ENCODE measurements around the gene RNF20.
A peak's percentile ranks its signal among the peaks of the same experiment; 100 is the strongest.
"Not testable (repeated sequence)": the region's sequence is repeated elsewhere in the genome, so short reads cannot be mapped to it uniquely, and the experiment has no call there.

RNF20 gene

DNA sequence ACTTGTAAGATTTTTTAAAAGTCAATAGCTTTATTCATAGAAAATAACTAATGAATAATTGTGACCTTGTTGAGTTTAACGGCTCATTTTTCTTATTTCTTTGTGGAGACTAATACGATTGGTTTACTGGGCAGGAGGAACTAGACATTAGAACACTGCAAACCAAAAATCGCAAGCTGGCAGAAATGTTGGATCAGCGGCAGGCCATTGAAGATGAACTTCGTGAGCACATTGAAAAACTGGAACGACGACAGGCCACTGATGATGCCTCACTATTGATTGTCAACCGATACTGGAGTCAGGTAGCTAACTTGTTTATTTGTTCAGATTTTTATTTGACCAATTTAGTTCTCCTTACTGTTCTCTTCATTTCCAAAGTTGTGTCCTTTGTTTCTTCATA lies 6.4 kb downstream of the RNF20 start:
- DNase-seq = no peak

DNA sequence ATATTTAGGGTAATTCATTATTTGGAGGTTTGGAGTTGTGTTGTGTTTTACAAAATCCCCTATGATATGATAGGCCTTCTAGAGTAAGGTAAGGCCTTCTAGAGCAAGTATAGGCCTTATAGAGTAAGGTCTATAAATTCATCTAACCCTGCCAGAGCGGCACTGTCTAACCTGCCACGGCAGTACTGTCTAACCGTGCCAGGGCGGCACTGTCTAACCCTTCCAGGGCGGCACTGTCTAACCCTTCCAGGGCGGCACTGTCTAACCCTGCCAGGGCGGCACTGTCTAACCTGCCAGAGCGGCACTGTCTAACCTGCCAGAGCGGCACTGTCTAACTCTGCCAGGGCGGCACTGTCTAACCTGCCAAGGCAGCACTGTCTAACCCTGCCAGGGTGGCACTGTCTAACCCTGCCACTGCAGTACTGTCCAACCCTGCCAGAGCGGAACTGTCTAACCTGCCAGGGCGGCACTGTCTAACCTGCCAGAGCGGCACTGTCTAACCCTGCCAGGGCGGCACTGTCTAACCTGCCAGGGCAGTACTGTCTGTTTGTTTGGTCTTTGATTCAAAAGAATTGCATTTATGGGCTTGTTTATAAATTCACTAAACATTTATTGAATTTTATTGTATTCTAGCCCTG lies 9.6 kb downstream of the RNF20 start:
- no peak for DNase-seq

DNA sequence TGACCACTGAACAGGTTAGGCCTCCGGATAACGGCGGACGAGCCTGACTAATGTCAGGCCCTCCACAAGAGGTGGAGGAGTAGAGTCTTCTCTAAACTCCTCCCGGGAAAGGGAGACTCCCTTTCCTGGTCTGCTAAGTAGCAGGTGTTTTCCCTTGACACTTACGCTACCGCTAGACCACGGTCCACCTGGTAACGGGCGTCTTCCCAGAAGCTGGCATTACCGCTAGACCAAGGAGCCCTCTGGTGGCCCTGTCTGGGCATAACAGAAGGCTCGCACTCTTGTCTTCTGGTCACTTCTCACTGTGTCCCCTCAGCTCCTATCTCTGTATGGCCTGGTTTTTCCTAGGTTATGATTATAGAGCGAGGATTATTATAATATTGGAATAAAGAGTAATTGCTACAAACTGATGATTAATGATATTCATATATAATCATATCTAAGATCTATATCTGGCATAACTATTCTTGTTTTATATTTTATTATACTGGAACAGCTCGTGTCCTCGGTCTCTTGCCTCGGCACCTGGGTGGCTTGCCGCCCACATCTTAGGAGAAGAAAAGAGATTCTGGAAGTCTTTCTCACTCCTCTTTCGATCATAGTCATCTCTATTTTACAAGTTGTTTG lies 15.9 kb downstream of the RNF20 start:
- DNase-seq = not testable (repeated sequence)

DNA sequence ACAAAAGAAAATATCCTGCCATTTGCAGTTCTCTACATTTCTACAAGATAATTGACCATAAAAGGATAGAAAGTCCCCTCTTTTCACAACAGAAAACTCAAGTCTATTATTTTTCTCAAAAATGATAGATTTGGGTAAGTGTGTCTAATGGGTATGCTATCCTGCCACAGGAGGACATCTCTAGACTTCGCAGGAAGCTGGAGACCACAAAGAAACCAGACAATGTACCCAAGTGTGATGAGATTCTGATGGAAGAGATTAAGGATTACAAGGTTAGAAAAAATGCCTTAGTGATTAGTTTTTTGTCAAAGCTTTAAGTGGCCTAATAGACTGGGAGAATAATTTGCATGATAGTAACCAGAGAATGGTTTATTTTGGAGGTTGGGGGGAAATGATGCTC lies 28.1 kb downstream of the RNF20 start:
- DNase-seq = no peak

DNA sequence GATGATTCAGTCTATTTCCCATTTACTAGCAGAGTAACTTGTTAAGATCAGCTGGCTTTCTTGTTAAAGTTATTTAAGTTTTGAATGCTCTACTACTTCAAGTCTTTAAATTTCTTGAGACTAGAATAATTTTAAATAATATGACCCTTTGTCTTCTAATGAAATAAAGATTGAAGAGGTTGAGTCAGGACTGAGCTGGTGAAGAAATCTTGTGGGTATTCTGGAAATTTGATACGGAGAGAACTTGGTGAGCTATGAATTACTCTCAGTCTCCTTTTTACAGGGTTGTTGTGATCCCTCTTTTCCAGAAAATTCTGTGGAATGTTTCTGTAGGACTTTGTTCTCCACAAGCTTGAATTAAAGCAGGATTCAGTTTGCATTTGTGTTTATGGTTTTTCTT lies 29.3 kb downstream of the RNF20 start:
- no peak for DNase-seq

DNA sequence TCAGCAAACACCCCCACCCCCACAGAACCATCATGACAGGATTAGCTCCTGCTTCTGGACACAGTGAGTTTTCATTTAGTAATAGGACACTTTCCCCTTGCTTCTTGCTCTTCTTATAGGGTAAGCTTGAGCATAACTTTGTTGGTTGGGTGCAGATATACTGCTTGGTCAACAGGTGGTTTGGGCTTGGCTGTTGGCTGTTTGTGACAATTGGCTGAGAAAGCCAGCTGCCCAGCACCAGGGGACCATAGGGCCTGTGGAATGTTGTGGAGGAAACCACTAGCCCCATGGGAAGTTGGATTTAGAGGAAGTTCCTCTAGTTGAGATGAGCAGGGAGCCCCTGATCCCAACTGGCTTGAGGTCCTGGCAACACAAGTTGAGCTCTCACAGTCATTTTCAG lies 30.6 kb downstream of the RNF20 start:
- DNase-seq = no peak

DNA sequence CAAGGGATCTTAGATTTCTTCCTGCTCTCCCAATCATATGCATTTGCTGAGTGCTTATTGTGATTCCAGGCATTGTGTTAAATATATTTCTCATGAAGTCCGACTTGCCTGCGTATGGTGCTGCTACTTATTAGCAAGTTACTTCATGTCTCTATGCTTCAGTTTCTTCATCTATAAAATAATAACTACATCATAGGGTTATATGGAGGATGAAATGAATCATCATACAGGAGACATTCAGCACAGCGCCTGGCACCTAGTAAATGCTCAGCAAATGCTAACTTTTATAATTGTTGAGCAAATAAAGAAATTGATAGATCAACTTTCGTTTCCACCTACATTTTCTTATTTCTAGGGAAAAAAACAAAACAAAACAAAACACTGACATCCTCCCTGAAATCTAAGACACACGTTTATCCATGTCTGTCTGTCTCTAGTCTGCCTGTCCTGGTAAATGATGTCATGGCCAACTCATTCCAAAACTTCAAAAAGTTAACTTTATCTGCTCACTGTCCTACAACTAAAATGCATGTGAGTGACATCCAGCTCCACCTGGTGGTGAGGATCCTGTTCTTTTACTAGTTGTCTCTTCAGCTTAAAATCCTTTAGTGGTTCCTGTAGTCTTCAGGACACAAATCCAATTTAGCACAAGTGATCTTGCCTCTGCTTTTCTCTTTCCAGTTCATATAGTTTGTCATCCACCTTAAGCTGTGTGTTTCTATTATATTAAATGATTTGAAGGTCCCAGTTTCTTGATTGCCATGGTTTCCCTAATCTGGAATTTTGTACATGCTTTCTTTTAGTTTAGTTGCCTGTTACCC lies 33.5 kb downstream of the RNF20 start:
- peak; percentile 44 for DNase-seq

DNA sequence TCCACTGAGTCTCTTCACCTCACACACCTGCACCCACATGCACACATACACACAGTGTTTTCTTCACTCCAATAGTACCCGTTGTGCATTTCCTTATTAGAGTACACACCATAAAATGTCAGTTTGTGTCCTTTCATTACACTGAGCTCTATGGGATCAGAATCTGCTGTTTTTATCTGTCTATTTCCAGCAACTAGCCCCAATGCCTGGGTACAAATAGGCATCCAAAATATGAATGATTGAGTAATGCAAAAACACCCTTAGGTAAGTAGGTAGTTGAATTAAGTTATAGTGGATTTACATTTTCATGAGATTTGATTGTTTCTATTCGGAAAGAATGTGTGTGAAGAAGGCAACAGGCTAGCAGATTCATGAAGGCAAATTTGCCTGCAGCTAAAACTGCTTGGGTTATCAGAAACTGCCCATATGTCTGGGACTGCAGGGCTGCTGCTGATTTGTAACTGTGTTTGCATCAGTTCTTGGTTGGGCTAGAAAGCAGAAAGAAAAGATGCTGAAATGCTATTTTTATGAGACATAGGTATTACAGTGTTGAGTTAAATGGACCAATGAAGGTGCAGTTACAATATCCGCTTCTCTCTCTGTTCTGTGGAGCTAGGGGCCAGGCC lies 34.2 kb downstream of the RNF20 start:
- DNase-seq = no peak

DNA sequence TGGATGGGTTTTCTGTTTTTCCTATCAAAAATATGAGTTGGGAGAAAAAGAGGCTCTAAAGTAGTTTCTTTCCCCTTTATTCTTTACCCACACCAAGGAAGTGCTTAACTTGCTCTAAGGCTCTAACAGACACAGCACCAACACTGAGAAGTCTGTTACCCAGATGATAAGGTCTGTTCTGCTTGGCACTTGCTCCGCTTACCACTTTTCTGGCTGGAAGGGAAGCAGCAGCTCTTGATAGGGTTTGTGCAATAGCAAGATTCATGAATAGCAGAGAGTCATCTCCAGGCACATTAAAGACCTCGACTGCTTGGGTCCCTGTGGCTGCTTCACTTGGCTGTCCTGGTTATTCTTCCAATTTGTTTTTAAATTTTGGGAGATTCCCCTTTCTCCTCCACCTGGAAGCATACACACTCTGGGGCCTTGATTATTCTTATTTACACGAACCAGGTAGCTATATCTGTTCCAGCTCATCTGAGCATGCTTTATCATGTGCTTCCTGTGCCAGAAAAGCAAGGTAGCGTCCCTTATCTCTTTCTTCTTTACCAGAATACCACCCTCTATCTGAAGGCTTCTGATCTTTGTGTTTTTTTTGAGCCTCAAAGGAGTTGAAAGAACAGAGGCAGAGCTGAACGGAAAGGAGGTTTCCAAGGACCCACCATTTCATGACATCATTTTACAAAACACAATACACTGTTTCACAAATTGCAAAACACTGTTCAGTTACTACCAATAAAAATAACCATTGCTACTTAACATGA lies 36.3 kb downstream of the RNF20 start:
- DNase-seq = peak; percentile 9

DNA sequence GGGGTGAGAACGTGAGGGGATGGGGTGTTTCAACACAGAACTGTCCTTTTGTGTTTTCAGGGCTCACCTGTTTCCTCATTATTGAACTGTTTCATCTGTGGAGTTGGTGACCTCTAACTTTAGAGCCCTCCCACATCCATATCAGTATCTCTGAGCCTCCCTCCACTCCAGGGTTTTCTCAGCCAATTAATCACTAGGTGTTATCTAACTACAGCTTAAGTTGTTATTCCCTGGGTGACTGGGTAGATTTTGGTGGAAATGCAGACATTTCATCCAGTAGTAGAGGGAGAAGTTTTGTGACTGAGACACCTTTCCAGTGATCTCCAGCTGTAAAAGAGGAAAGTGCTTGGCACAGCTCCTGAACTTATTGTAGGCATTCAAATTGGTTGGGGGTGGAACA lies 37.5 kb downstream of the RNF20 start:
- no peak for DNase-seq

DNA sequence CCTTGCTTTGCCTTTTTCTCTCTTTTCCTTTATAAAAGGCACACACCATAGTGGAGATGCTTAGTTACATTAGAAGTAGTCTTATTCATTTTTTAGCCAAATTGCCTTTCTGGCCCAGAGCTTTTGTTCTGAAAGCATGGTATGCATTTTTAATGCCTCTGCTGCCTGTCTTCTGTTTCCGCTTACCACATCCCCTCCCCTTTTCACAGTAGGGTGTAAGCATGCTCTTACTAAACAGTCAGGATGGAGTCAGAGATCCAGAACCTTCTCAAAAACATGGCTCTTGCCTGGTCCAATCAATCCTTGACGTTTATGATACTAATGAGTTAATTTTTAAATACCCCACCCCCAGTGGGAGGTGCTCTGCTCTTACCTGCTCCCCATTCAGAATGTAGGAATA lies 38.7 kb downstream of the RNF20 start:
- no peak for DNase-seq

DNA sequence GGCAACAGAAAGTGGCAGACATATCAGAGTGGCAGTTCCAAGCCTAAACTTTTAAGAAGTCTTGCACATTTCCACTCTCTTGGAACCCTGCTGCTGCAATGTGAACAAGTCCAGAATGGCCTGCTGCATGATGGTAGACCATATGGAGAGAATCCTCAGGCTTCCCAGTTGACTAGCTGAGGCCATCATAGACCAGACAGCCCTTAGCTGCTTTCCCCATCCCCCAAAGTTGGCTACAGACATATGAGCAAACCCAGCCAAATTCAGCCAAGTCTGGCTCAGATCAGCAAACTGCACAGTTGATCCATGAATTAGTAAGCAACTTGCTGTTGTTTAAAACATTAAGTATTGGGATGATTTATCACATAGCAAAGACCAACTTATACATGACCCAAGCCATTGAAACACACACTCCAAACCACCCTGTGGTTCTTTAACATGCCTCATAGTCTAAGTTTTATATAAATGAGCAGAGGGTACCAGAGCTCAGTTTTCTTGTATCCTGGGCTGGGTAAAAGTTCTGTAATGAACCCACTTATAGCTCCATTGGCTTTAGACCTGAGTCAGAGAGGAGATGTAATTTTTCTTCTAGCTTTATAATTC lies 41.2 kb downstream of the RNF20 start:
- DNase-seq = no peak

DNA sequence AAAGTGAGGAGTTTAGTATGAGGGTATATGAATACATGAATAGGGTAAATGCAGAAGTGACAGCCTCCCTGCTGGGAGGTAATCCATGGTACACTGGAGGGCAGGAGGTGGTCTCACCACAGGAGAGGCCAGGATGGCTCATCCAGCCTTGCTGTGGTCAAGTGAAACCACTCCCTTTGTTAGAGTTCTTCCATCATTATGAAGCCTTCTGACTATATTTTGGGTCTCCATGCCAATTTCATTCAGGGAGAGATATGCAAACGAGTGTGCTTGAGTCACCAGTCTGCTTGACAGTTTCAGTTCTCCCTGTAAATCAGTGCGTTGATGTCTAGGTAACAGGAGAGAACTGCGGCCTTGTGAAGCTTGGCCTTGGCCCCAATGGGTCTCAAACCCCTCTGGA lies 44.7 kb downstream of the RNF20 start:
- DNase-seq = peak; percentile 97

DNA sequence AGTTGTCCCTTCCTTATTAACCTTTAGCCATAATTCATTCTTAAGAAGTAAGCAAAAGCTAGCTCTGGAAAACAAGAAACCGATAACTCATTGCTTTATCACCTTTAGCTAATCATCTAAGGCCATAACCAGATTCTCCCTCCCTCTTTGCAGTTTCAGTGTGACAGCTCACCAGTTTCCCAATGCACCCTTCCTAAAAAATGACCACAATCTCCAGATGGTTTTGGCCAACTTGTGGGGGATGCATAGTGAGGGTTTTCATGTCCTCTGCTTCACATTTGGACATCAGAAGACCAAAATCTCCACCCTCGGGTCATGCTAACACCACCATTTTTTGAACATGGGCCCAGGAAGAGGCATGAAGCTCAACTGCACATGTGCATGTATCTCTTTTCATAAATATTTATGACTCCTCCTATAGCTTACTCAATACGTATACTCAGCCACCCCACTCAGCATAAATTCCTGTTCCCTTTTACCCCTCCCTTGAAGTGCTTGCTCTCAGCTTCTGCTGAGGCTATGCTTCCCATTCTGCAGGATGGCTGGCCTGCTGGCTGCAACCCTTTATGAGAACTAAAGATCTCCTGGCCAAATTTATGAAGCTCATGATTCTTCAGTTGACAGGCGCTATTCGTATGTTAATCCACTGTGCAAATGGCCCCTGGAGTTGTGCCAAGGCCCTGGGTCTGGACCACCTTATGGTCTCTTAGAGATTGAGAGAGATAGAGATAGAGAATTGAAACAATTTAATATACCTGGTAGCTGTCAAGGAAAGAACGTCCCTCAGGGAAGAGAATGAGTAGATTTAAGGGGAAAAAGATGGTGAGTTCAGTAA lies 46.3 kb downstream of the RNF20 start:
- DNase-seq = peak; percentile 92

DNA sequence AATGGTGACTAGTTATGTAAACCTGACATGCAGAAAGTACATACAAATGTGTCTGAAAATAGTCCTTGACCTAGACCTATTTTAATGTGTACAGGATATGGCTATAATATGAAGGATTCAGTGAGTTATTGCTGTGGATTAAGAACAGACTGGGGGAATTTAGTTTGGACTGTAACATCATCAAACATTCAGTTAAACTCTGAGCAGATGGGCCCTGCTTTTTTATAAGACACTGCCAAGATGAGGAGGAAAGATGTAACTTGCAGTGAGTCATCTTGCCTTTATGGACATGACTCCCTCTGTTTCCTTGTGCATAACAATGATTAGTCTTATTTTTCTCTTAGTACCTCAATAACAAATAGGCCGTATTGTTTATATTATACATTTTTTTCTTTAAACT lies 48.9 kb downstream of the RNF20 start:
- DNase-seq = no peak

DNA sequence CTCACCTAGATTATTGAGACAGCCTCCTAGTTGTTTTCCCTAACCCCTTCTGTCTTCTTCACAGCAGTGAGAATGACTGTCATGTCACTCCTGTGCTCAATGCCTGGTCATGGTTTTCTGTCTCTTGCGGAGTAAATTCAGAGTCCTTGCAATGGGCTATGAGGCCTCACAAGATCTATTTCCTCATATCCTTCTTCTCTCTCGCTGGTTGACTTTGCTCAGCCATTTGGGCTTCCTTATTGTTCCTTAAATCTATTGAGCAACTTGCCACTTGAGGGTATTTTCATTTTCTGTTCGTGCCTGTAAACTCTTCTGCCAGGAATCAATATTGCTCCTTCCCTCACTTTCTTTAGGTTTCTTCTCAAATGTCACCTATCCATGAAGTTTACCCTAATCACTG lies 52.1 kb downstream of the RNF20 start:
- peak; percentile 93 for DNase-seq

DNA sequence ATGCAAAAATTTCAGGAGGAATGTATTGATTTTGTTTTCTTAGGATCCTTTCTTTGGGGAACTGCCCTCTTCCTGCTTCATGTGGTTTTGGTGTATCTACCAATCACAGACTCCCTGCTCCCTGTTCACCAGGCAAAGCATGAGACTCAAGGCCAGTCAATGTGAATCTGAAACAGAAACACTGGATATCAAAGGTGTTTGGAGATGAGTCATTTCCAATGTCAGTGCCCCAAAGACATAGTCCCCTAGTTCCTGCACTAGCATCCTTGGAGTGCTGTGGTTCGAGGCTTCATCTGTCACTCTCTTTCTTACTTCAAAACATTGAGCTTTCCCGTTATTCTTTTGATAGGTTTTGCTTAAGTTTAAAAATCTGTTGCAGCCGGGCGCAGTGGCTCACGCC lies 53.0 kb downstream of the RNF20 start:
- DNase-seq = peak; percentile 69

DNA sequence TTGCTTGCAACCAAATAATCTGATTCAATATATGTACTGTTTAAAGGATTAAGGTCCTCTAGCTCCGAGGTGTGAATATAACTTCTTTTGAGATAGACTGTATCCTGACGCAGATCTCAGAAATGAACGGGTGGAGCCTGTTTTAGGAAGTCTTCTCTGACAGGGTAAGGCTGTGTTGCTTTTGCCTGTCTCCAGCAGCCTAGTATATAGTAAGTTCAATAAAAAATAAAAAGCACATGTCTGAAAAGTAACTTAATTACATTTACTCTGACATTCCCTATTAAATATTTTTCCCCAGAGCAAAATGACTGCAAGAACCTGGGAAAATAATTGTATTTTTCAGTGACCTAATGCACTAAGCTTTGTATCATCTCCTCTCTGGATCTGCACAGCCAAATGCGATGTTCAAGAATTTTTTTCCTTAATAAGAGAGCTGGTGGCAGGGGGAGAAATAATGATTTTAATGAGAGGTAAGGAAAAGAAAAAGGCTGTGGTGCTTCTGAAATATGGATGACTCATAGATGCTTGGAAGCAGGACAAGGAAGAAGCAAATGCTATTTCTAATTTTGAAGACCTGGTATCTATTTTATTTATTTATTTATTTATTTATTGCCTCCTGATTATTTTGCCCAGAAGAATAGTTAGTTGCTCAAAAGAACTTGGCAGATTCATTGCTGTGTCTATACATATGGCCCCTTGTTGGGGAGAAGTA lies 53.8 kb downstream of the RNF20 start:
- no peak for DNase-seq

DNA sequence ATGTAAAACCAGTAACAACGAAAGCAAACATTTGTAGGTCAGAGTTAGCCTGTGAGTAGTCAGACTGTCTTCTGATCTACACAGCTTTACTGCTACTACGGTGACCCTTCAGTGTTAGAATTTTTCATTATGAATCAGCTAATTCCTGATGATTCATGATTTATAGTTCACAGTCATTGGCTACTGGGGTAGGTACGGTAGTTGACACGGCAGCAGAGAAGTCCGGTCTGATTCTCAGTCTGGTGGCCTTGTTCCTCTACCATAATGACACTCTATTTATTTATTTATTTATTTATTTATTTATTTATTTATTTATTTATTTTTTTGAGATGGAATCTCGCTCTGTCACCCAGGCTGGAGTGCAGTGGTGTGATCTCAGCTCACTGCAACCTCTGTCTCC lies 56.4 kb downstream of the RNF20 start:
- DNase-seq = not testable (repeated sequence)

DNA sequence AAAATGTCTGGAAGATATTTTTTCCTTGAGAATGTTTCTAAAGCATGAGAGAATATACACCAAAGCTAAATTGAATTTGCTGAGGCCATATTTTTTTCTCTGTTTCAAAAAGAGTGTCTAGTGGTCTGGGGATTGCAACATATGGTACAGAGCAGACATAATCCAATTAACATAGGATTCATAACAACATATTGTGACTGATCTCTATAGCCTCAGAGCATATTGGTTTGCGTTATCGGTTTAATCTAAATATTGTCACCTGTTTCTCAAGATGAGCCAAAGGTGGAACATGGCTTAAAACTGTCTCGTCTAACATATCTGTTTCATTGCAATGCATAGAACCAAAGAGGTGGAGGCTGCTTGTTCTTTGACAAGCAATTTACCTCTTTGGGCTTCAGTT lies 57.2 kb downstream of the RNF20 start:
- no peak for DNase-seq

Data from MV-4-11 (cell line).